T-helper 1 cell treated with Interleukin-12 subunit alpha and Interleukin-12 subunit beta and Interleukin-4 antibody, amounts not matched to agents 30 ng/mL and 1 ng/mL, for 36 hours (primary cell): ENCODE measurements around the gene TCF12. TPM values are rescaled to one million over a fixed set of nuclear protein-coding genes. Genes with fewer than 3 reads are reported as not detected.

Experiments used
- intact Hi-C: fragments of 100-400 bp; cut with micrococcal nuclease; formaldehyde crosslinking; loops from one replicate; pipeline ENCODE4 v1.15.1; 2024
- total RNA-seq: library from RNA; stranded (reverse); gene quantifications from 2 replicates; pipeline ENCODE4 v1.2.3, GENCODE V29; 2022

Gene TCF12
- total RNA-seq, 1 donor from 2014 or later = 86.2 TPM

DNA sequence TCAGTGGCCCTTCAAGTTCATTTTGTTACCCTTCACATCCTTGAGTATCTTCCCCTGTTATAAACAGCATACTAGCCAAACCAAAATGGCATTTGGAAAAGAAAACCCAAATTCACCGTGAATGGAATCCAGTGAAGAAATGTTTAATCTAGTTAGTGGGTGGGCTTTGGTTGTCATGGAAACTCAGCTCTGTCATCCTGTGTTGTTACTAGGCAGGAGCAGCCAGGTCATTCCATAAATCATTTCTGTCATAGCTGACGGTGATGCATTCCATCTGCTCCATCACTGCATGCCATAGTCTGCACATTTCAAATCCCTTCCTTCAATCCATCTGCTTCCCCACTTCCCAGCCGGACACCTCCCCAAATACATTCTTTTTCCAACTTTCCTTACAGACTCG, 317.4 kb downstream of the TCF12 start:
- intact Hi-C loops = loop anchor here (5.0 kb wide), 1 partner anchor 49 kb away; no protein-coding TSS in a partner anchor

DNA sequence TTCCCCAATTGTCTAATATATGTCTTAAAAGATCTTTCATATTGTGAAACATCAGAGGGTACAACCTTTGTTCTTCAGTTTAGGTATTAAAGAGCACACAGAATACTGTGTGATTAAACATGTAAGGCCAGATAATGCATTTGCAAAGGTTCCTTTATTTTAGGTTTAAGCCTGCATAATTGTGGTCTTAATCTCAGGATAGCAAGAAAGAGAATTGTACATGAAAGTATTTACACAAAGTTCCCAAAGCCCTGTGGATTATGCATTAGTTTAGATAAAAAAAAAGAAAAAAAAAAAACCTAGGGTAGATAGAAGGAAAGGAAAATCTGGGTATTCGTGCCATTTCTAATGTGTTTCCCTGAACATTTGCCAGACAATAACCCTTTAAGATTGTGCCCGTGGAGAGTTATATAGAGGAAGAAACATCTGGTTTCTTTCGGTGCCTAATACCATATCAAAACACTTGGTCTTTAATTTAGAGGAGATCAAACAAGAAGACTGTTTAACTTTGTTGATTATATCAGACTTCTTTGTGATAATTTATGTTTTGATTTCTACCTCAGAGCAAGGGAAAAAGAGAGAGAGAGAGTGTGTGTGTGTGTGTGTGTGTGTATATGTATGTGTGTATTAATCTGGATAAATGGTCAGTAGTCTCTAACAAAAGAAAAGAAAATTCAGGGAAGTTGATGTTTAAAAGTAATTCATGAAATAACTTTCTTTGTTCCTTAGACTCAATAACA, 318.3 kb downstream of the TCF12 start:
- intact Hi-C loops = loop anchor here (5.0 kb wide), 1 partner anchor 49 kb away; no protein-coding TSS in a partner anchor

DNA sequence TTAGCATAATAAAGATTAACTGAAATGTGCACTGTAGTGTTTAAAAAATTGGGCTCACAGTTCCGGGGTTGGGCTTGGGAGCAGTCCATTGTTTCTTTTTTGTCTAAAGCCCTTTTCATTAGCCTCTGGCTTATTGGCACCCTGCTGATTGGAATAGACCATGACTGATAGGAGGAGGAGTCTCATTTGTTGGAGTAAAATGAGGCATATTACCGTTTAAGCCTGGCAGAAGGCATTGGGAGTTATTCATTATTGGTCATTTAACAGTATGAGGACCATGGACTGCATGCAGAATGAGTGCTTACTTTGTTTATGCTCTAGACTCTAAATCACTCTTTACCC, 318.8 kb downstream of the TCF12 start:
- intact Hi-C loops = loop anchor here (5.0 kb wide), 1 partner anchor 50 kb away; no protein-coding TSS in a partner anchor

DNA sequence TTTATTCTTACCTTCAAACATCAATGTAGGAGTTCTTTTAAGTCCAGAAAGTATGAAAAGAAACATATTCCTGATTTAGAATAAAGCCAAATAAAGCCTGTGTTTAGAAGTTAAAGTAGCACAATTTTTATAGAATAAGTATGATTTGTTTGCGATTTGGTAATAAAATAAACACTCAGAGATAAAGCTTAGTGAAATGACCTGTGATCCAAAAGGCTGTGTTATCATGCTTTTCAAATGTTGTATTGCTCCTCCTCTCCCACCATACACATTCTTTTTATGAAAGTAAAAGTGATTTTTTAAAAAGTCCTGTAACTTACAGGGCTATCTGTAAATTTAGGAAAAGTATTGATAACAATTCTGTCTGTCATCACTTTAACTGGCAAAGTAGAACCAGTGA, 319.2 kb downstream of the TCF12 start:
- intact Hi-C loops = loop anchor here (5.0 kb wide), 1 partner anchor 50 kb away; no protein-coding TSS in a partner anchor

DNA sequence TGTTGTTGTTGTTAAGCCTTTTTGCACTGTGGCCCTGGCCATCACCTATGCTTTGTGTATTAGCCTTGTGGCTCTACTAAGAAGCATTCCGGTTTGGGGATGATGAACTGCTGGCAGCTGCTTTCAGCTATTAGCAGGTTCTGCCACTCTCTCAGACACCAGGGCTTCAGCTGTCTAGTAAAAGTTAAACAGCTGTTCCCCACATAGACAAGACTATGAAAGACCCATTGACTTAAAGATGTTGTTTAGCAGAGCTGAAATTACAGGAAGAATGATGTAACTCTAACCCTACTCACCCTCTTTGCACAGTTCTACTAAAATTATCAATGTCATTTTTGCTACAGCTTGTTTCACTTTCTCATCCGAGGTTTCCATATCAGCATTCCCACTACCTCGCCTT, 326.7 kb downstream of the TCF12 start:
- intact Hi-C loops = no loop called here

DNA sequence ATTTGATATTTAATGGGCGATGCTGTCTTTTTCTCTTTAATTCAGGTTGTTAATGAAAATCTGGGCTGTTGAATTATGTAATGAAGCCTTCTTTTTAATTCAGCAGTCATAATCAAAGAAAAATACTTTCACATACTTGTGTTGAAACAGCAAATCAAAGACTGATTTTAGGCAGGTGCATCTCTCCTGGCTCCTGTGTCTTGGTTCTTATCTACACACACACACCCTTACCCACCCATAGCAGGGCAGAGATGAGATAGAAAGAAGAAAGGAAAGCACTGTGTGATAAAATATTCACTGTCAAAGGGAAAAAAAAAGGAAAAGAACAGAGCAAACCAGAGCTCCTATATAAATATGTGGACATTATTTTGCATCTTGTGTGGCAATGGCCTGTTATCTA, 327.3 kb downstream of the TCF12 start:
- intact Hi-C loops = no loop called here

DNA sequence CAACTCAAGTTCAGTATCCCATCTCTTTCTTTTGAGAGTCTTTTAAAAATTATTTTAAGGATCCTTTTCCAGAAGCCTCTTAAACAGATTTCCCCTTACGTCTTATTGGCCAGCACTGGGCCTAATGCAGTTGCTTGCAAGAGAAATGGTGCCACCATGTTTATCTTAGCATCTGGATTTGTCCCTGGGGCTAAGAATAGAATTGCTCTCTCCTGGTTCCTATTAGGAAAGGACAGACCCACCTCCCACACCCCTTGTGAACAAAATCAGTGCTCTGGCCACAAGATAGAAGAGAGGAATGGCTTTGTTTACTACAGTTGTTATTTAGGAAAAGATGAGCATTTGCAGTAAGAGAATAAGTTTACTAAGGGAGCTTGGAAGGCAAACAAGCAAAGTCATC, 329.6 kb downstream of the TCF12 start:
- intact Hi-C loops = no loop called here

DNA sequence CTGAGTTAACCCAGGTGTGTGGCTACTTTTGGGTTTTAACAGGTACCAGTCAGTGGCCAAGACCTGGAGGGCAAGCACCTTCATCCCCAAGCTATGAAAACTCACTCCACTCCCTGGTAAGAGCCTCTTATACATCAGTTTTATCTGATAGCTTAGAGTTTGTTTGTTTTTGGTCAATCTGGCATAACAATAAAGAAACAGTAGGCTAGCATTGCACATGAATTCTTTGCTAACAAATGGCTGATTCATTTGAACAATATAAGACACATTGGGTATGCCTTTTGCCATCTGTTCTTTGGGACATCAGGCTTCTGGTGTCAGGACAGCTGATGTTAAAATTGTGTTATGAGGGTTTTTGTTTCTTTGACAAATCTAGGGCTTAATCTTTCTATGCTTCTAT, 332.9 kb downstream of the TCF12 start:
- intact Hi-C loops = no loop called here

DNA sequence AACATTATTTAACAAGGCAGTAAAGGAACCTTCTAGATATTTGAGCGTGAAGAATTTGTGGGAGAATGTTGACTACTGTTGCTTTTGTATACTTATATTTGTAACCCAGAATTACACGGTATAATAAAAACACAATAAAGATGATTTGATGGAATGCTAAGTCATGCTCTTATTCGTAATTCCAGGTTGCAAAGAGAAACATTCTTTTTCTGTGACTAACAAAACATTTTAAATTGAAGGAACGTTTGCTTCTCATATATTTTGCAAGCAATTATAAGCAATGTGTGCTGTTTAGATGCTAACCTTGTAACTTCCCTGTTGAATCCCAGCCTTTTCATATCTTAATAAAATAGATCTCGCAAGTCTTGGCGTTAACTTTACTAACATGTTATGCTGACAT, 333.5 kb downstream of the TCF12 start:
- intact Hi-C loops = no loop called here

DNA sequence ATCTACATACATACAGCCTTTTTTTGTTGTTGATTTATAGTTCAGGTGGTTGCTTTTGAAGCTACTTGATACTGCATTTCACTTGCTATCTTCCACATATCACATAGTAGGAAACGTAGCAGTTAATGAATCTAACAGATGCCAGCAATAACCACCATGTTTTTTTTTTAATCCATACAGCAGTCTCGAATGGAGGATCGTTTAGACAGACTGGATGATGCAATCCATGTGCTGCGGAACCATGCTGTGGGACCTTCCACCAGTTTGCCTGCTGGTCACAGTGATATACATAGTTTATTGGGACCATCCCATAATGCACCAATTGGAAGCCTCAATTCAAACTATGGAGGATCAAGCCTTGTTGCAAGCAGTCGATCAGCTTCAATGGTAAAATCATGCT, 334.6 kb downstream of the TCF12 start:
- intact Hi-C loops = no loop called here

DNA sequence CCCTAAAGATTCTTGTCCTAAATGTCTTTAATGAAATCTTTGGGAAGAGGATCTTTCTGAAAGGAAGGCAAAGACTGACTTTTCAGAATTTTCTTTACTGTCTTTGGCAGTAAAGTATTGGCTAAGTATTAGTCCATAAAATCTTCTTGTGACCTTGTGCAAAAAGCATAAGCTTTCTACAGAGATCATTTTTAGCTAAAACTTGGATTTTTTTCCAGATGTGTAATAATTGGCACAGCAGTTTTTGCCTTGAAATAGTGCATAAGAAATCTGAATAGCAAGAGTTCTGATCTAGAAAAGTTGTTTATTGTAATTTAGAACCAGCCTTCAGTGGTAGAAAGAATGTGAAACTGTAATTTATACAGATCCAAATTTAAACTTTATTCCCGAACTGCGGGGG, 335.1 kb downstream of the TCF12 start:
- intact Hi-C loops = no loop called here

DNA sequence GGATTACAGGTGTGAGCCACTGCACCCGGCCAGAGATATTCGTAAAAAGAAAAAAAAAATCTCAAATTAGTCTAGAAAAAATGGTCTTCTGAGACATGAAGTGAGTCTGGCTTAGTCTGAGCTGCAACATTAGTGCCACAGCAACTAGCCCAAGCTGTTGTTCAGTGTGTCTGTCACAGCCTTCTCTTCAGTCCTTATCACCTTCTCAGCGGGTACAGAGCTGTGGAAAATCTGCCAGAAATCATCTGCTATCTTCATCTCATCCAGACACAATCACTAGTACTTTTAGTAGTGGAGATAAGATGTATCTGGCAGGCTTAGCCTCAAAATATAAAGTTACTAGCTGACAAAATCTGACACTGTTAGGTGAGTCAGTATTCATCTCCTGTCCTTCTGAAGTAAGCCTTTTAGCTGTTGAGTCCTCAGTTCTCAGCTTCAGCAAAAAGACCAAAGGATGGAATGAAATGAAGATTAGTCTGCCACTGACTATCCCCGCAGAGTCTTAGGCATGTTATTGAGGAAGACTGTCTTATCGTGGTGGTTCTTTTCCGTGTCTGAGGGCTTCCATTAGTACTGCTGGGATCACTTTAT, 337.4 kb downstream of the TCF12 start:
- intact Hi-C loops = no loop called here

DNA sequence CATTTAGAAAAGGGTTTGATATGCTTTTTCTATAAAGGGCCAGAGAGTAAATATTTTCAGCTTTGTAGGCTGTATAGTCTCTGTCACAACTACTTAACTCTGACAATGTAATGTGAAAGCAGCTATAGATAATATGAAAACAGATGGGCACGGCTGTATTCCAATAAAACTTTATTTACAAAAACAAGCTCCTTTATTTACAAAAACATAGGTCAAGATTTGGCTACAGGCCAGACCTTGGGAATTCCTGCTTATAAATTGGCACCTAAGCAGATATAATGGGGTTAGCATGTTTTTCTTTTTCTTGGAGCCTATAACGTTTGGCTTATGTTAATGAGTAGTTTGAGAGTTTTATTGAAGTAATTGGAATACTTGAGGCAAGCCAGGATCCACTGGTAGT, 338.5 kb downstream of the TCF12 start:
- intact Hi-C loops = no loop called here

DNA sequence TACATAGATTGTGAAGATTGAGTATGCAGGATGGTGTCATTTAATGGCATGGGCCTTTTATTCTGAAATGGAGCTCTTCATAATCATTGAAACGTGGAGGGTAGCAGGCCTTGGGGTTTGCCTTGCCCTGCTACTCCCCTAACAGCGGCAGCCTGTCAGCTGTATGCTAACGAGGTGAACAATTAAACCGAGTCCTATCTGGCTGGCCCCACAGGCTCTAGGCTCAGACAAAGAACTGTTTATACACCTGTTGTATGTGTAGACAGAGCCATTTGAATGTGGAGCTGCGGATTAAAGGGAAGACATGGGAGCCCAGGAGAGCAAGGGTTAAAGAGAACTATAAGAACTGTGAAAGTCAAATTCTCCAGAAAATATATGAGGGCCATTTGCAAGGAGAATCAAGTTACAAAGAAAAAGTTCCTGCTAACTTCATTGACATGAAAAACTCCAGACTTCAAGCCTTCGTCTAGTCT, 341.2 kb downstream of the TCF12 start:
- intact Hi-C loops = no loop called here

DNA sequence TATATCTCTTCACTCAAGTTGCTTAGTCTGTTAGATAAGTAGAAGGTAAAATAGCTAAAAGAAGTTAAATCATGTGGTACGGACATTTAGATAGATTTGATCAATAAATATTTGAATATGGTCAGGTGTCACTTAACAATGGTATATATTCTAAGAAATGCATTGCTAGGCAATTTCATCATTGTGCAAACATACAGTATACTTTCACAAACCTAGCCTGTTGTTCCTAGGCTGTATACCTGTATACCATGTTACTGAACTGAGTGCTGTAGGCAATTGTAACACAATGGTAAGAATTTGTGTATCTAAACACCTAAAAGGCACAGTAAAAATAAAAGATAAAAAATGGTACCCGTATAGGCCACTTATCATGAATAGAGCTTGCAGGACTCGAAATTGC, 345.1 kb downstream of the TCF12 start:
- intact Hi-C loops = no loop called here

DNA sequence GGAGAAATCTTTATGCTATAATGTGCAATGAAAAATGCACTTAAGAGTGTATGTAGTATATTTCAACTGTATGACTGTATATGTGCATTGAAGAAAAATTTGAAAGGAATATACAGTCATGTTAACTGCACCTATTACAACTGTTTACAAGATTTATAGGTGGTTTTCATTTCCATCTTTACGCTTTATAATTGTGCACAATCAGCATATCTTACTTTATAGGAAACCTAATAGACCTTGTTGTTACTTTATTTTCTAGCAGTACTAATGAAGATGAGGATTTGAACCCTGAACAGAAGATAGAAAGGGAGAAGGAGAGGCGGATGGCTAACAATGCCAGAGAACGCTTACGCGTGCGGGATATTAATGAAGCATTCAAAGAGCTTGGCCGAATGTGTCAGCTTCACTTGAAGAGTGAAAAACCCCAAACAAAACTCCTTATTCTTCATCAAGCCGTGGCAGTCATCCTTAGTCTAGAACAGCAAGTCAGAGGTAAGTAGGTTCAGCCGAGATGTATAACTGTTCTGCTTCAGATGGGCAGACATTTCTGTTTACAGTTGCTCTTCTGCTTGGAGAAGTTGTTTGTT, 354.4 kb downstream of the TCF12 start:
- intact Hi-C loops = no loop called here

DNA sequence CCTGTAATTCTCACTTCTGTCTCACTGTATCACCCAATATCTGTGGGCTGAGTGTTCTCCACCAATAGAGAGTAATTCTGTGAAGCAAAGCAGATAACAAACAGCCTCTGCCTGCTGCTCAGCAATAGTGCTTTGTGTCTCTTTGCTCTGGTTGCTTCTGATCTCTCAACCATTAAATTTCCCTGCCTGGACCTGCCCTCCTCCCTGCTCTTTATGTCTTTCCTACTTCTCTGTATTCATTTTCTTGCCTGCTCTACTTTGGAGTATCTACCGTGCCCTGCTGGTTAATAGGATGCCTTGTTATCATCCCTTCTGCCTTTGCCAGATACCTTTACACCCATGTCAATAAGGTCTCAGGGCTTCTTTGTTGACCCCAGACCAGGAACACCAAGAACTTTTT, 355.0 kb downstream of the TCF12 start:
- intact Hi-C loops = no loop called here

DNA sequence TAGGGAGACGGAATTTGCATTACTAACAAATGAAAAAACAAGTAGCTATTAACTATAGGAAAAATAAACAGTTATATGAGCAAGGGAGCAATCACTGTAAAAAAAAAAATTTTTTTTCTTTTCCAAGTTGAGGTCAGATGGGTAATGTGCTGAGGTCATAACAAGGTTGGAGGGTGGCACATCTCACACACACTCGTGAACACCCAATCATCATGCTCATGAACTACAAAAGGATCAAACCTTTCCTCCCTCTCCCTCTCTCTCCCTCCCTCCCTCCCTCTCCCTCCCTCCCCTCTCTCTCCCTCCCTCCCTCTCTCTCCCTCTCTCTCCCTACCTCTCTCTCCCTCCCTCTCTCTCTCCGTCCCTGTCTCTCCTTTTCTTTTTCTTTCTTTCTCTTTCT, 360.0 kb downstream of the TCF12 start:
- intact Hi-C loops = no loop called here

DNA sequence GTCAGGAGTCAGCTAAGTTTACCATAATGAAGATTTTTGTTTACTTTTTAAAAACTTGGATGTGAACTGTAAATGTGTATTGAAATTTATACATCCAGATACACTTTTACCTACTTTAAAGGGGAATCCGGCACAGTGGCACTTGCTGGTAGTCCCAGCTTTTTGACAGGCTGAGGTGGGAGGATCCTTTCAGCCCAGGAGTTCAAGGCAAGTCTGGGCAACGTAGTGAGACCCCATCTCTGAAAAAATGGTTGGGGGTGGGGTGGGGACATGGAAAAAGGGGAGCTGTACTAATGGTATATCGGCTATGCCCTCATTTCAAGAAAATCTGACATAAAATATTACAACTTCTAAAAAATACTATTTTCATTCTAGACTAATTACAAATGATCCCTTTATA, 362.0 kb downstream of the TCF12 start:
- intact Hi-C loops = no loop called here

DNA sequence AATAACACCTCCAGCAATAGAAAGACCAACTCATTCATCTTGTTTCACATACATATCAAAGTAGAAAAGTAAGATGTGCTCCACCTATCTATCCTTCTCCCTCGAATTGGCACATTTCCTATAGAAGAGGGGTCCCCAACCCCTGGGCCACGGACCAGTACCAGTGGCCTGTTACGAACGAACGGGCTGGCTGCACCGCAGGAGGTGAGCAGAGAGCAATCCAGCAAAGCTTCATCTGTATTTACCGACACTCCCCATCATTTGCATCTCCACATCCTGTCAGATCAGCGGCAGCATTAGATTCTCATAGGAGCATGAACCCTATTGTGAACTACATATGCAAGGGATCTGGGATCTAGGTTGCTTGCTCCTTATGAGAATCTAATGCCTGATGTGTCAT, 362.9 kb downstream of the TCF12 start:
- intact Hi-C loops = no loop called here

DNA sequence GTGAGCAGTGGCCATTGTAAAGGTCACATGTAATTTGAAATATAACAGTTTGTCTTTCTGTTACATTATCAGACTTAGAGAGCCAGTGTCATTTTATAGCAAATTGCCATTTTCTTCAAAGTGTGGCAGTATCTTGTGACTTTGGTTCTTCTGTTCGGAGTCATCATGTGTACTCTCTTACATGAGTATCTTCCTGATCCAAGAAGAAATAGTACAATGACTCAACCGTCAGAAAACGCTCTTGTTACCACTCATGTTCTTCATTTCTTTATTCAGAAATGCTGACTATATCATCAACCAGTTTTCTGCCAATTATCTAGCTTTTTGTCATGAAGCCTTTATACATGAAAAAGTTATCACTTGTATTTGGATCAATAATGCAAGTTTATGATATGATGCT, 364.2 kb downstream of the TCF12 start:
- intact Hi-C loops = no loop called here

DNA sequence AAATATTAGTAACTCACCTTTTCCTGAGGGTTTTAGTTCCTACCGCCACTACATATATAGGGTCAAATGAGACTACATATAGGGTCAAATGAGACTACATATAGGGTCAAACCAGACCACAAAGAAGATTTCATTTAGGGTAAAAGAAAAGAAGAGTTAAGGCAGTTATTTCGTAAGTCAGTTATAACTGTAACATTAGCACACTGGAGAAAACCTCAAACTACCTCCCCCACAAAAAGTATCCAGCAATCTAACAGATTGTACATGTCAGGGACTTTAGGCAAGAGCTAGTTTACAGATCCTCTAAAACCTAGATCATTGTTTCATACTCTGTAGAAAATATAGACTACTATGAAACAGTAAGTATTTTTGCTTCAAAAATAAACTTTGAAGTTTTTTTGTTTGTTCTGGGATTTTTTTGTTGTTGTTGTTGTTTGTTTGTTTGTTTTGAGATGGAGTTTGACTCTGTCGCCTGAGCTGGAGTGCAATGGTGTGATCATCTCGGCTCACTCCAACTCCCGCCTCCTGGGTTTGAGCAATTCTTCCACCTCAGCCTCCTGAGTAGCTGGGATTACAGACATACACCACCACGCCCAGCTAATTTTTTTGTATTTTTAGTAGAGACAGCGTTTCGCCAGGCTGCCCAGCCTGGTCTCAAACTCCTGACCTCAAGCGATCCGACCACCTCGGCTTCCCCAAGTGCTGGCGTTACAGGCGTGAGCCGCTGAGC, 365.5 kb downstream of the TCF12 start:
- intact Hi-C loops = no loop called here
